Measurements from ENCODE around the gene RFXANK.

The RFXANK gene

GRCh38 chr19:19226204-19226603, 34.1 kb downstream of the RFXANK start:
- TF ChIP-seq CTCF (IDR thresholded peaks at IDR 0.05; ENCODE audit: low read depth, low read length): no peak
- no peak overlapping the region for H3K4me3 ChIP-seq (ENCODE audit: low read depth, low read length)

GRCh38 chr19:19226663-19227062, 34.6 kb downstream of the RFXANK start:
- TF ChIP-seq CTCF (IDR thresholded peaks at IDR 0.05; ENCODE audit: low read depth, low read length): no peak
- H3K4me3 ChIP-seq (ENCODE audit: low read depth, low read length): no peak overlapping the region

GRCh38 chr19:19227217-19227616, 35.2 kb downstream of the RFXANK start:
- no peak for TF ChIP-seq CTCF (IDR thresholded peaks at IDR 0.05; ENCODE audit: low read depth, low read length)
- H3K4me3 ChIP-seq (ENCODE audit: low read depth, low read length): no peak overlapping the region

GRCh38 chr19:19229701-19230100, 37.6 kb downstream of the RFXANK start:
- no peak for TF ChIP-seq CTCF (IDR thresholded peaks at IDR 0.05; ENCODE audit: low read depth, low read length)
- no peak overlapping the region for H3K4me3 ChIP-seq (ENCODE audit: low read depth, low read length)

- TF ChIP-seq CTCF (IDR thresholded peaks at IDR 0.05; ENCODE audit: low read depth, low read length): no peak
- no peak overlapping the region for H3K4me3 ChIP-seq (ENCODE audit: low read depth, low read length)
Measured at GRCh38 chr19:19230999-19231398, 38.9 kb downstream of the RFXANK start.

- no peak overlapping the region for H3K4me3 ChIP-seq (ENCODE audit: low read depth, low read length)
- no peak for TF ChIP-seq CTCF (IDR thresholded peaks at IDR 0.05; ENCODE audit: low read depth, low read length)
Measured at GRCh38 chr19:19232261-19232721, 40.2 kb downstream of the RFXANK start.

- TF ChIP-seq CTCF (IDR thresholded peaks at IDR 0.05; ENCODE audit: low read depth, low read length): no peak
- no peak overlapping the region for H3K4me3 ChIP-seq (ENCODE audit: low read depth, low read length)
Measured at GRCh38 chr19:19234220-19234816, 42.3 kb downstream of the RFXANK start.
